ENCODE measurements around the gene TCAF1. TPM values are rescaled to one million over a fixed set of nuclear protein-coding genes. Genes with fewer than 3 reads are reported as not detected.

The TCAF1 gene
- total and polyA plus RNA-seq, 4 donors = 20.2 to 75.1 (median 30.1) TPM

GRCh38 chr7:143913945-143914615 is 12.1 kb upstream of the TCAF1 start:
- 35% methylated on average over 3 of the region's 3 CpGs for WGBS
- no peak for DNase-seq (ENCODE audit: low spot score)
- TF ChIP-seq SP1 (IDR thresholded peaks at IDR 0.05) (peak; percentile 42), JUND (IDR thresholded peaks at IDR 0.05) (peak in 1 of 2 donors; percentile 23), TAF1 (conservative IDR thresholded peaks at IDR 0.05) (no peak), RAD21 (IDR thresholded peaks at IDR 0.05) (peak in 1 of 2 donors; percentile 6), HNF4A (conservative IDR thresholded peaks at IDR 0.05) (peak; percentile 23 to 27), RXRA (IDR thresholded peaks at IDR 0.05) (peak in 1 of 2 donors; percentile 14)
- H3K4me1 ChIP-seq (ENCODE audit: control insufficient read depth in 4 of 4, insufficient read depth in 4 of 4, low read length in 3 of 4) = peaks cover 0 to 12% (median 3%) of the 10 kb centered on the region in 4 donors
- no peak overlapping the region for H3K4me3 ChIP-seq (ENCODE audit: low read depth in 1 of 3, low read length in 3 of 3)
- no peaks in the 10 kb centered on the region for H3K9me3 ChIP-seq (ENCODE audit: control insufficient read depth in 4 of 4, low read length in 3 of 4)
- H3K27ac ChIP-seq (ENCODE audit: low read depth in 1 of 2, low read length in 2 of 2) = no peak overlapping the region
- H3K36me3 ChIP-seq (ENCODE audit: control insufficient read depth in 4 of 4, insufficient read depth in 3 of 4, low read depth in 1 of 4, low read length in 3 of 4) = no peaks in the 10 kb centered on the region
- no peak overlapping the region for H3K9ac ChIP-seq (ENCODE audit: low read depth in 1 of 2, low read length in 2 of 2)
- no peaks in the 10 kb centered on the region for H3K27me3 ChIP-seq (ENCODE audit: control insufficient read depth in 4 of 4, insufficient read depth in 4 of 4, low read length in 3 of 4)

- Histone ChIP-seq H3K9ac (ENCODE audit: low read depth in 1 of 2, low read length in 2 of 2) (no peak overlapping the region), H3K27me3 (ENCODE audit: control insufficient read depth in 4 of 4, insufficient read depth in 4 of 4, low read length in 3 of 4) (no peaks in the 10 kb centered on the region), H3K9me3 (ENCODE audit: control insufficient read depth in 4 of 4, low read length in 3 of 4) (no peaks in the 10 kb centered on the region), H3K4me1 (ENCODE audit: control insufficient read depth in 4 of 4, insufficient read depth in 4 of 4, low read length in 3 of 4) (peaks cover 0 to 12% (median 3%) of the 10 kb centered on the region in 4 donors), H3K36me3 (ENCODE audit: control insufficient read depth in 4 of 4, insufficient read depth in 3 of 4, low read depth in 1 of 4, low read length in 3 of 4) (no peaks in the 10 kb centered on the region), H3K27ac (ENCODE audit: low read depth in 1 of 2, low read length in 2 of 2) (no peak overlapping the region), H3K4me3 (ENCODE audit: low read depth in 1 of 3, low read length in 3 of 3) (no peak overlapping the region)
- TF ChIP-seq ZBTB33 (IDR thresholded peaks at IDR 0.05) = no peak
- TF ChIP-seq HNF4G (IDR thresholded peaks at IDR 0.05) = no peak
- no peak for TF ChIP-seq TAF1 (conservative IDR thresholded peaks at IDR 0.05)
- no peak for DNase-seq (ENCODE audit: low spot score)
- 91% methylated on average over 3 of the region's 3 CpGs for WGBS
Observed at GRCh38 chr7:143910473-143911248, 8.7 kb upstream of the TCAF1 start.

GRCh38 chr7:143909863-143910262 is 7.9 kb upstream of the TCAF1 start:
- no peak for TF ChIP-seq SP1 (IDR thresholded peaks at IDR 0.05)
- TF ChIP-seq HNF4G (IDR thresholded peaks at IDR 0.05) = no peak
- TF ChIP-seq ATF3 (IDR thresholded peaks at IDR 0.05) = no peak
- TF ChIP-seq ZBTB33 (IDR thresholded peaks at IDR 0.05) = no peak
- TF ChIP-seq CTCF (IDR thresholded peaks at IDR 0.05; ENCODE audit: low read depth, low read length, missing input control) = no peak
- TF ChIP-seq FOXA2 (IDR thresholded peaks at IDR 0.05) = no peak
- no peak for TF ChIP-seq GABPA (IDR thresholded peaks at IDR 0.05 in 1 of 2, conservative IDR thresholded peaks at IDR 0.05 in 1 of 2)
- TF ChIP-seq RXRA (IDR thresholded peaks at IDR 0.05) = no peak
- Histone ChIP-seq H3K9me3 (ENCODE audit: control insufficient read depth in 4 of 4, low read length in 3 of 4) (no peaks in the 10 kb centered on the region), H3K27ac (ENCODE audit: low read depth in 1 of 2, low read length in 2 of 2) (no peak overlapping the region), H3K27me3 (ENCODE audit: control insufficient read depth in 4 of 4, insufficient read depth in 4 of 4, low read length in 3 of 4) (no peaks in the 10 kb centered on the region), H3K4me1 (ENCODE audit: control insufficient read depth in 4 of 4, insufficient read depth in 4 of 4, low read length in 3 of 4) (peaks cover 0 to 11% (median 3%) of the 10 kb centered on the region in 4 donors), H3K9ac (ENCODE audit: low read depth in 1 of 2, low read length in 2 of 2) (no peak overlapping the region), H3K36me3 (ENCODE audit: control insufficient read depth in 4 of 4, insufficient read depth in 3 of 4, low read depth in 1 of 4, low read length in 3 of 4) (no peaks in the 10 kb centered on the region), H3K4me3 (ENCODE audit: low read depth in 1 of 3, low read length in 3 of 3) (no peak overlapping the region)
- no peak for DNase-seq (ENCODE audit: low spot score)
- WGBS = 85% methylated on average over 3 of the region's 3 CpGs

All from liver (tissue), 9 donors.